Fibroblast of pulmonary artery (primary cell): Measurements from ENCODE around the gene TTC7B.

Source experiments
- DNase-seq: peaks from one replicate; pipeline ENCODE4 v3.0.0-alpha.2; 2010; ENCODE audit warnings: low read depth
- H3K4me3 ChIP-seq: replicated peaks from 2 replicates; pipeline ENCODE4 v1.5.1; 2011; ENCODE audit warnings: low read depth, mild to moderate bottlenecking, control low read depth, low read length, moderate library complexity
- CTCF ChIP-seq: IDR thresholded peaks from 2 replicates; pipeline ENCODE4 v1.5.1; 2011; ENCODE audit warnings: mild to moderate bottlenecking, control low read depth, low read length, inconsistent platforms; ENCODE audit errors: missing control alignments

Gene TTC7B

GRCh38 chr14:90495357-90496276 is 320.6 kb downstream of the TTC7B start:
- TF ChIP-seq CTCF: no peak
- H3K4me3 ChIP-seq: no peak overlapping the region
- peak; percentile 84 for DNase-seq

GRCh38 chr14:90491911-90492531 is 324.2 kb downstream of the TTC7B start:
- peak; percentile 5 for DNase-seq
- no peak overlapping the region for H3K4me3 ChIP-seq
- no peak for TF ChIP-seq CTCF

- DNase-seq: peak; percentile 91
- TF ChIP-seq CTCF: no peak
- no peak overlapping the region for H3K4me3 ChIP-seq
Observed at GRCh38 chr14:90491221-90491885, 324.9 kb downstream of the TTC7B start.

GRCh38 chr14:90490720-90491050 is 325.5 kb downstream of the TTC7B start:
- no peak for TF ChIP-seq CTCF
- no peak overlapping the region for H3K4me3 ChIP-seq
- DNase-seq: no peak

- TF ChIP-seq CTCF: no peak
- no peak overlapping the region for H3K4me3 ChIP-seq
- DNase-seq: peak; percentile 5
Observed at GRCh38 chr14:90489916-90490719, 326.1 kb downstream of the TTC7B start.

GRCh38 chr14:90489306-90489705 is 326.9 kb downstream of the TTC7B start:
- no peak overlapping the region for H3K4me3 ChIP-seq
- TF ChIP-seq CTCF: no peak
- no peak for DNase-seq
